ENCODE data around the gene ZNF582. TPM values are rescaled to one million over a fixed set of nuclear protein-coding genes. Genes with fewer than 3 reads are reported as not detected.

The ZNF582 gene
- total RNA-seq, 1 donor from 2014 or later: 4.3 TPM

GRCh38 chr19:56367829-56368711 lies 25.3 kb downstream of the ZNF582 start:
- TF ChIP-seq CTCF (IDR thresholded peaks at IDR 0.05): no peak
- Histone ChIP-seq H3K4me3 (peak overlapping the region; percentile 71), H3K27ac (peak overlapping the region; percentile 86), H3K36me3 (peaks cover 2% of the 10 kb centered on the region), H3K4me1 (peaks cover 10% of the 10 kb centered on the region), H3K27me3 (ENCODE audit: low read depth) (no peaks in the 10 kb centered on the region), H3K9me3 (peaks cover 17% of the 10 kb centered on the region)
- DNase-seq (peak; percentile 95), ATAC-seq (peak; percentile 98 to 99)
- intact Hi-C loops (cut with DNase I): no loop called here

GRCh38 chr19:56360841-56361240 lies 32.5 kb downstream of the ZNF582 start:
- H3K9me3 ChIP-seq: peaks cover 42% of the 10 kb centered on the region
- TF ChIP-seq CTCF (IDR thresholded peaks at IDR 0.05): no peak
- intact Hi-C loops (cut with DNase I): no loop called here

GRCh38 chr19:56356944-56357343 lies 36.4 kb downstream of the ZNF582 start:
- H3K4me1 ChIP-seq: no peaks in the 10 kb centered on the region
- DNase-seq (no peak), ATAC-seq (no peak)
- H3K4me3 ChIP-seq: no peak overlapping the region
- no peaks in the 10 kb centered on the region for H3K27me3 ChIP-seq (ENCODE audit: low read depth)
- intact Hi-C loops (cut with DNase I): no loop called here
- H3K9me3 ChIP-seq: peaks cover 24% of the 10 kb centered on the region
- no peak overlapping the region for H3K27ac ChIP-seq
- no peaks in the 10 kb centered on the region for H3K36me3 ChIP-seq
- no peak for TF ChIP-seq CTCF (IDR thresholded peaks at IDR 0.05)

More at GRCh38 chr19:56360841-56361240, 32.5 kb downstream of the ZNF582 start:
- no peak overlapping the region for H3K4me3 ChIP-seq
- no peaks in the 10 kb centered on the region for H3K36me3 ChIP-seq
- H3K27ac ChIP-seq: no peak overlapping the region
- ATAC-seq (no peak), DNase-seq (no peak)
- no peaks in the 10 kb centered on the region for H3K4me1 ChIP-seq
- H3K27me3 ChIP-seq (ENCODE audit: low read depth): no peaks in the 10 kb centered on the region

- intact Hi-C loops (cut with DNase I): no loop called here
- Histone ChIP-seq H3K4me3 (no peak overlapping the region), H3K4me1 (no peaks in the 10 kb centered on the region), H3K36me3 (no peaks in the 10 kb centered on the region), H3K9me3 (peaks cover 11% of the 10 kb centered on the region), H3K27me3 (ENCODE audit: low read depth) (no peaks in the 10 kb centered on the region), H3K27ac (no peak overlapping the region)
- ATAC-seq (no peak), DNase-seq (no peak)
- no peak for TF ChIP-seq CTCF (IDR thresholded peaks at IDR 0.05)
Measured at GRCh38 chr19:56355517-56355916, 37.8 kb downstream of the ZNF582 start.

GRCh38 chr19:56351208-56351607 lies 42.1 kb downstream of the ZNF582 start:
- no peaks in the 10 kb centered on the region for H3K27me3 ChIP-seq (ENCODE audit: low read depth)
- intact Hi-C loops (cut with DNase I): no loop called here
- H3K4me1 ChIP-seq: no peaks in the 10 kb centered on the region
- no peaks in the 10 kb centered on the region for H3K36me3 ChIP-seq
- no peak for DNase-seq
- no peak overlapping the region for H3K27ac ChIP-seq
- H3K4me3 ChIP-seq: no peak overlapping the region
- H3K9me3 ChIP-seq: no peaks in the 10 kb centered on the region
- no peak for TF ChIP-seq CTCF (IDR thresholded peaks at IDR 0.05)
- no peak for ATAC-seq
